K562 (cell line): ENCODE results near the gene ONECUT1. TPM values are rescaled to one million over a fixed set of nuclear protein-coding genes. Genes with fewer than 3 reads are reported as not detected.
A peak's percentile ranks its signal among the peaks of the same experiment; 100 is the strongest.

ENCODE experiments used
- ATAC-seq: fragments of 200-7000 bp; cut with Tn5 transposase; 3 replicates; pipeline ENCODE4 v1.9.1; 2020; ENCODE audit warnings: moderate library complexity
- BruUV-seq: library from RNA; stranded (reverse); fragments of 400-500 nt; replicated peaks from 2 replicates; lab custom pipeline; 2021; lab: Mats Ljungman, UMichigan
- CTCF ChIA-PET: fragments of 300-600 bp; formaldehyde crosslinking; extraction: SDS; loops from one replicate; lab custom pipeline; 2021; ENCODE audit warnings: low intra/inter-chr PET ratio; lab: Yijun Ruan, JAX
- POLR2A ChIA-PET: fragments of 300-600, 350-650 bp; sonication (Branson Sonifier 250); formaldehyde crosslinking; extraction: SDS; loops from one replicate; lab custom pipeline; 2021; ENCODE audit warnings: antibody characterized with exemption, inconsistent platforms; lab: Yijun Ruan, JAX
- DNase-seq, 4 experiments: peaks; one replicate each; pipeline versions ENCODE4 v3.0.0 to v3.0.0-alpha.2; 2011 to 2018; ENCODE audit warnings: low spot score in 3 of 4, mixed read lengths in 3 of 4; ENCODE audit errors: extremely low read depth in 1 of 4
- FAIRE-seq: peaks from 2 replicates; lab custom pipeline; 2011; peaks lifted over from hg19 to GRCh38; lab: Jason Lieb, UNC
- H2AFZ ChIP-seq: 2 replicates; pipeline ENCODE4 v1.6.0; 2011; ENCODE audit warnings: low read depth, low read length, control low read depth, inconsistent platforms
- H3K27ac ChIP-seq: fragments of 200-600 bp; 3 replicates; pipeline ENCODE4 v1.8.0; 2011; ENCODE audit warnings: low read depth, mild to moderate bottlenecking, control low read depth, inconsistent platforms, low read length, moderate library complexity, mixed read lengths; ENCODE audit errors: extremely low read depth
- H3K27me3 ChIP-seq, 2 experiments: fragments of 300-600 bp in 1 of 2; 2 replicates in 1 of 2; 3 replicates in 1 of 2; pipeline versions ENCODE4 v1.6.0 to v1.8.0; 2011; ENCODE audit warnings: inconsistent platforms in 2 of 2, low read length in 2 of 2, mild to moderate bottlenecking in 1 of 2, mixed read lengths in 1 of 2, moderate library complexity in 1 of 2; ENCODE audit not compliant: control insufficient read depth in 2 of 2, insufficient read depth in 2 of 2
- H3K36me3 ChIP-seq: fragments of 300-600 bp; 3 replicates; pipeline ENCODE4 v1.8.0; 2011; ENCODE audit warnings: mild to moderate bottlenecking, low read length, inconsistent platforms; ENCODE audit not compliant: control insufficient read depth, insufficient read depth
- H3K4me1 ChIP-seq, 2 experiments: fragments of 200-600 bp in 1 of 2; replicated peaks in 1 of 2; 2 replicates in 1 of 2; 3 replicates in 1 of 2; pipeline versions ENCODE4 v1.5.1 to v1.8.0; 2011; ENCODE audit warnings: inconsistent platforms in 2 of 2, low read length in 2 of 2, mild to moderate bottlenecking in 1 of 2, mixed read lengths in 1 of 2, moderate library complexity in 1 of 2; ENCODE audit not compliant: control insufficient read depth in 2 of 2, insufficient read depth in 2 of 2
- H3K4me2 ChIP-seq: 2 replicates; pipeline ENCODE4 v1.6.1; 2011; ENCODE audit warnings: low read length, control low read depth, inconsistent platforms, mixed read lengths; ENCODE audit not compliant: insufficient read depth
- H3K4me3 ChIP-seq: fragments of 200-600 bp; sonication (generic), shearing (Covaris generic); 2 replicates; pipeline ENCODE4 v1.5.1; 2016; ENCODE audit warnings: control low read depth, inconsistent platforms
- H3K79me2 ChIP-seq: fragments of 200-600 bp; 3 replicates; pipeline ENCODE4 v1.8.0; 2011; ENCODE audit warnings: low read length, inconsistent platforms; ENCODE audit not compliant: control insufficient read depth, insufficient read depth
- H3K9ac ChIP-seq, 2 experiments: 2 replicates each; pipeline versions ENCODE4 v1.6.0 to v1.6.1; 2011; ENCODE audit warnings: low read depth in 2 of 2, low read length in 2 of 2, control low read depth in 1 of 2, inconsistent platforms in 1 of 2, mild to moderate bottlenecking in 1 of 2, mixed read lengths in 1 of 2; ENCODE audit not compliant: insufficient read depth in 1 of 2
- H3K9me1 ChIP-seq: one replicate; pipeline ENCODE4 v1.6.0; 2011; ENCODE audit warnings: inconsistent platforms, mild to moderate bottlenecking, low read length, moderate library complexity; ENCODE audit not compliant: control insufficient read depth, insufficient read depth
- H3K9me3 ChIP-seq: replicated peaks from 2 replicates; pipeline ENCODE4 v1.5.1; 2011; ENCODE audit warnings: low read depth, low read length, inconsistent platforms; ENCODE audit not compliant: control insufficient read depth, insufficient read depth
- H4K20me1 ChIP-seq: replicated peaks from 2 replicates; pipeline ENCODE4 v1.6.1; 2011; ENCODE audit warnings: low read length, inconsistent platforms, mixed read lengths; ENCODE audit not compliant: control insufficient read depth, insufficient read depth
- CXXC5 ChIP-seq: fragments of 250-450 bp; sonication (Bioruptor Pico); IDR thresholded peaks from 2 replicates; pipeline ENCODE4 v1.8.0; 2022; ENCODE audit warnings: inconsistent platforms, mild to moderate bottlenecking, moderate library complexity
- FOXA3 ChIP-seq, 2 experiments: fragments of 450-650 bp in 1 of 2; sonication (generic) in 1 of 2; formaldehyde crosslinking; IDR thresholded peaks in 1 of 2; conservative IDR thresholded peaks in 1 of 2; 2 replicates each; pipeline versions ENCODE4 v1.4.0 to v1.8.0; 2020 to 2022; ENCODE audit warnings: mild to moderate bottlenecking in 2 of 2, missing genetic modification reagents in 1 of 2
- NR2C2 ChIP-seq, 2 experiments: fragments of 200-800 bp in 1 of 2; sonication (Bioruptor generic) in 1 of 2; sonication (generic) in 1 of 2; formaldehyde crosslinking in 1 of 2; IDR thresholded peaks; 2 replicates each; pipeline versions ENCODE4 v1.6.1 to v1.8.0; 2016 to 2022; ENCODE audit warnings: mild to moderate bottlenecking in 1 of 2, missing compliant biosample characterization in 1 of 2, missing genetic modification characterization in 1 of 2, missing genetic modification reagents in 1 of 2
- SREBF1 ChIP-seq: fragments of 150-350 bp; IDR thresholded peaks from 2 replicates; pipeline ENCODE4 v1.6.1; 2014; ENCODE audit warnings: antibody characterized with exemption, low read depth, low read length, borderline replicate concordance
- ZFP36 ChIP-seq: fragments of 150-350 bp; IDR thresholded peaks from 2 replicates; pipeline ENCODE4 v1.6.1; 2018; ENCODE audit warnings: low read length, low read depth; ENCODE audit not compliant: partially characterized antibody
- WGBS: fragments of 100-300 bp; shearing (Covaris generic); methylation state at CpG from one replicate; pipeline ENCODE4 v1.1.6; 2016; ENCODE audit warnings: low coverage, mixed read lengths; ENCODE audit not compliant: insufficient coverage; ENCODE audit errors: missing lambda C conversion rate; 5-methylcytosine and 5-hydroxymethylcytosine counted together
- in situ Hi-C: fragments of 300-500 bp; cut with MboI; formaldehyde crosslinking; loops from 4 replicates; pipeline ENCODE4 v1.15.0; 2018; ENCODE audit warnings: inconsistent platforms, mixed read lengths
- intact Hi-C: fragments of 100-400 bp; cut with micrococcal nuclease; formaldehyde crosslinking; loops from 2 replicates; pipeline ENCODE4 v1.14.2; 2022
- polyA plus RNA-seq, 8 experiments: library from polyadenylated mRNA; depleted of rRNA in 4 of 8; stranded (reverse) in 5 of 8; unstranded in 3 of 8; fragments of >200 nt; fragmentation: Nextera tagmentation in 2 of 8; fragmentation: Illumina TruSeq in 1 of 8; extraction: Ambion mirVana in 2 of 8; extraction: Trizol in 1 of 8; gene quantifications; 2 replicates each; pipeline versions ENCODE4 v1.2.1 to v1.2.3, GENCODE V29; 2011 to 2014; ENCODE audit warnings: inconsistent platforms in 1 of 8, missing spikeins in 1 of 8
- total RNA-seq, 7 experiments: library from RNA; depleted of rRNA in 6 of 7; stranded (reverse); fragments of >200 nt in 6 of 7; fragmentation: Illumina TruSeq in 2 of 7; extraction: Trizol in 2 of 7; gene quantifications; 2 replicates each; pipeline versions ENCODE4 v1.2.1 to v1.2.3, GENCODE V29; 2011 to 2021; ENCODE audit warnings: low replicate concordance in 1 of 7
- TF ChIP-seq, protein P1 (sequence below): fragments of 250-450 bp; sonication (Bioruptor Pico); IDR thresholded peaks from 2 replicates; pipeline ENCODE4 v1.4.0; 2020; ENCODE audit warnings: mild to moderate bottlenecking, moderate library complexity

Gene ONECUT1
- total and polyA plus RNA-seq, 9 of the 15 experiments (the other 6 are each of a cell fraction or from before 2014, with no cell fraction given): not detected

DNA sequence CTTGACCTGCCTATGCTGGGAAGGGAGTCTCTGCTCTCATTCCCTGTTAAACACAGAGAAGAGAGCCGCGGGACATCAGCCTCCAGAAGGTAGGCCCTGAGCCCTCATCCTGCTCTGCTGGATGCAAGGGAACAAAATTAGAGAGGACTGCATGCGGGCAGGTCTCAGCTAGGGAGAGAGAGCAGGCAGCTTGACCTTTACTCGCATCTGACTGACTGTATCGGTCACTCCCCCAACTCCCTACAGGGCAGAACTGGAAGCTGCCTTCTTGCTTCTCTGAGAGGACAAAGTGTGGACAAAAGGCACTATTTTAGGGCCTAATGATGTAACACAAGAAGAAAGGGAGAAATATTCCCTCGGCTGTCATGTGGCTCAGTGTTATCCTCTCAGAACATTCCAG, 72.2 kb downstream of the ONECUT1 start (continued):
- no peak for TF ChIP-seq ZFP36
- TF ChIP-seq NR2C2 (CRISPR knock-in tag; IDR thresholded peaks at IDR 0.05): no peak
- TF ChIP-seq NR2C2 (tag; IDR thresholded peaks at IDR 0.05): peak; percentile 32; the same call in 1 of the 2 replicates
- TF ChIP-seq, protein P1, sequence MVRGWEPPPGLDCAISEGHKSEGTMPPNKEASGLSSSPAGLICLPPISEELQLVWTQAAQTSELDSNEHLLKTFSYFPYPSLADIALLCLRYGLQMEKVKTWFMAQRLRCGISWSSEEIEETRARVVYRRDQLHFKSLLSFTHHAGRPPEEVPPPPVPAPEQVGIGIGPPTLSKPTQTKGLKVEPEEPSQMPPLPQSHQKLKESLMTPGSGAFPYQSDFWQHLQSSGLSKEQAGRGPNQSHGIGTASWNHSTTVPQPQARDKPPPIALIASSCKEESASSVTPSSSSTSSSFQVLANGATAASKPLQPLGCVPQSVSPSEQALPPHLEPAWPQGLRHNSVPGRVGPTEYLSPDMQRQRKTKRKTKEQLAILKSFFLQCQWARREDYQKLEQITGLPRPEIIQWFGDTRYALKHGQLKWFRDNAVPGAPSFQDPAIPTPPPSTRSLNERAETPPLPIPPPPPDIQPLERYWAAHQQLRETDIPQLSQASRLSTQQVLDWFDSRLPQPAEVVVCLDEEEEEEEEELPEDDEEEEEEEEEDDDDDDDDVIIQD (CRISPR knock-in tag): no peak

DNA sequence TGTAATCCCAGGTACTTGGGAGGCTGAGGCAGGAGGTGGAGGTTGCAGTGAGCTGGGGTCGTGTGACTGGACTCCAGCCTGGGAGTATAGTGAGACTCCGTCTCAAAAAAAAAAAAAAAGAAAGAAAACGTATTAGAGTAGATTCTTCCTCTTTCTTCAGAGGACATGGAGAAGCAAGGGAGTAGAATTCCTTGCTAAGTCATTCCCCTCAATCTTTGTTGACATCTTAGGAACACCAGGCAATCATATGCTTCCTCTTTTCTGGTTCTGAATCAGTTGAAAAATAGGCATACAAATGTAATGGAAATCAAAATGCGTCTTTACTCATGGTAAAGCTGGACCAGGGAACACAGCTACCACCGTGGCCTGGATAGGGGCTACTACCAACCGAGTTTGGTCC, 72.7 kb downstream of the ONECUT1 start:
- TF ChIP-seq FOXA3 (CRISPR knock-in tag; conservative IDR thresholded peaks at IDR 0.05 in 1 of 2, IDR thresholded peaks at IDR 0.05 in 1 of 2): peak in 1 of 2 experiments; percentile 34; a peak in 1 of 4 replicates
- TF ChIP-seq CXXC5 (CRISPR knock-in tag): no peak
- TF ChIP-seq SREBF1: no peak
- H3K27me3 ChIP-seq: peaks cover under 1 to 5% of the 10 kb centered on the region in 2 experiments; a peak in 1 of 5 replicates
- H3K79me2 ChIP-seq: no peaks in the 10 kb centered on the region
- intact Hi-C loops: loop anchor here (10.0 kb wide), 1 partner anchor 63 kb away; no protein-coding TSS in a partner anchor
- no peak overlapping the region for H2AFZ ChIP-seq
- ATAC-seq (no peak), FAIRE-seq (no peak), DNase-seq (no peak)
- H3K4me1 ChIP-seq: no peaks in the 10 kb centered on the region
- H3K4me3 ChIP-seq: no peak overlapping the region
- H3K27ac ChIP-seq: no peak overlapping the region
- 4% methylated on average over 5 of the region's 6 CpGs for WGBS
- H3K36me3 ChIP-seq: no peaks in the 10 kb centered on the region
- H3K9me1 ChIP-seq: no peaks in the 10 kb centered on the region
- H3K4me2 ChIP-seq: no peak overlapping the region
- ChIA-PET CTCF (no interaction called here), POLR2A (no interaction called here)
- no TSS peak for BruUV-seq
- no peaks in the 10 kb centered on the region for H4K20me1 ChIP-seq
- no peaks in the 10 kb centered on the region for H3K9me3 ChIP-seq
- H3K9ac ChIP-seq: no peak overlapping the region
- in situ Hi-C loops: no loop called here
